CD14-positive monocyte (primary cell): Measurements from ENCODE around the gene SHROOM1. TPM values are rescaled to one million over a fixed set of nuclear protein-coding genes. Genes with fewer than 3 reads are reported as not detected.

Source experiments
- DNase-seq, 3 donors: peaks; one replicate each; pipeline ENCODE4 v3.0.0-alpha.2; 2011 to 2022
- H2AFZ ChIP-seq: 2 replicates; pipeline ENCODE4 v1.6.0; 2012; ENCODE audit warnings: mild to moderate bottlenecking, low read depth, low read length, inconsistent platforms; ENCODE audit not compliant: insufficient read depth, poor library complexity, severe bottlenecking
- H3K27ac ChIP-seq, 2 donors: 1 replicate in 1 of 2; 2 replicates in 1 of 2; pipeline ENCODE4 v1.5.1; 2012 to 2013; ENCODE audit warnings: low read length in 2 of 2, control low read depth in 1 of 2, inconsistent platforms in 1 of 2, low read depth in 1 of 2, mild to moderate bottlenecking in 1 of 2
- H3K27me3 ChIP-seq, 2 donors: one replicate each; pipeline versions ENCODE4 v1.6.0 to v1.6.1; 2011 to 2013; ENCODE audit warnings: low read length in 2 of 2; ENCODE audit not compliant: control insufficient read depth in 2 of 2, insufficient read depth in 2 of 2
- H3K36me3 ChIP-seq, 2 donors: replicated peaks in 1 of 2; 1 replicate in 1 of 2; 2 replicates in 1 of 2; pipeline versions ENCODE4 v1.5.1 to v1.6.1; 2012 to 2013; ENCODE audit warnings: low read length in 2 of 2, control low read depth in 1 of 2, inconsistent platforms in 1 of 2, mild to moderate bottlenecking in 1 of 2; ENCODE audit not compliant: insufficient read depth in 2 of 2, control insufficient read depth in 1 of 2
- H3K4me1 ChIP-seq, 2 donors: 1 replicate in 1 of 2; 2 replicates in 1 of 2; pipeline versions ENCODE4 v1.5.1 to v1.6.1; 2012 to 2013; ENCODE audit warnings: low read length in 2 of 2, control low read depth in 1 of 2, inconsistent platforms in 1 of 2, mild to moderate bottlenecking in 1 of 2, moderate library complexity in 1 of 2; ENCODE audit not compliant: insufficient read depth in 2 of 2, control insufficient read depth in 1 of 2
- H3K4me2 ChIP-seq: replicated peaks from 2 replicates; pipeline ENCODE3; 2012; ENCODE audit warnings: low read length, moderate library complexity, mild to moderate bottlenecking; ENCODE audit not compliant: poor library complexity, severe bottlenecking; ENCODE audit errors: extremely low read depth
- H3K4me3 ChIP-seq, 3 experiments: fragments of 200-600 bp in 1 of 3; sonication (generic) in 1 of 3; replicated peaks in 1 of 3; 1 replicate in 2 of 3; 2 replicates in 1 of 3; pipeline ENCODE4 v1.5.1; 2011 to 2013; ENCODE audit warnings: low read length in 3 of 3, mild to moderate bottlenecking in 3 of 3, control low read depth in 2 of 3, low read depth in 2 of 3, inconsistent platforms in 1 of 3, moderate library complexity in 1 of 3
- H3K79me2 ChIP-seq: 2 replicates; pipeline ENCODE4 v1.6.0; 2012; ENCODE audit warnings: mild to moderate bottlenecking, control low read depth, inconsistent platforms, low read length, moderate library complexity; ENCODE audit not compliant: insufficient read depth
- H3K9ac ChIP-seq: 2 replicates; pipeline ENCODE4 v1.6.0; 2017; ENCODE audit warnings: low read length, mild to moderate bottlenecking; ENCODE audit not compliant: insufficient read depth, poor library complexity, severe bottlenecking
- H3K9me3 ChIP-seq, 2 donors: replicated peaks in 1 of 2; 1 replicate in 1 of 2; 2 replicates in 1 of 2; pipeline versions ENCODE4 v1.5.1 to v1.6.1; 2012 to 2013; ENCODE audit warnings: low read length in 2 of 2, control low read depth in 1 of 2; ENCODE audit not compliant: control insufficient read depth in 1 of 2, insufficient read depth in 1 of 2
- H4K20me1 ChIP-seq: 2 replicates; pipeline ENCODE4 v1.6.0; 2012; ENCODE audit warnings: mild to moderate bottlenecking, low read length, control low read depth, moderate library complexity; ENCODE audit not compliant: insufficient read depth
- H3K27ac Mint-ChIP-seq, 7 donors: one replicate each; pipeline ENCODE4 v1.8.0; 2020; ENCODE audit warnings: mild to moderate bottlenecking in 7 of 7, mixed read lengths in 7 of 7, moderate library complexity in 6 of 7, inconsistent platforms in 2 of 7
- H3K27me3 Mint-ChIP-seq, 3 donors: one replicate each; pipeline ENCODE4 v1.8.0; 2021 to 2022; ENCODE audit warnings: low read depth in 3 of 3, mild to moderate bottlenecking in 3 of 3, mixed read lengths in 3 of 3, moderate library complexity in 3 of 3, inconsistent platforms in 1 of 3
- H3K36me3 Mint-ChIP-seq, 2 donors: one replicate each; pipeline ENCODE4 v1.8.0; 2020; ENCODE audit warnings: mixed read lengths in 2 of 2, inconsistent platforms in 1 of 2, mild to moderate bottlenecking in 1 of 2
- H3K4me1 Mint-ChIP-seq: one replicate; pipeline ENCODE4 v1.8.0; 2020; ENCODE audit warnings: mild to moderate bottlenecking, mixed read lengths
- H3K4me3 Mint-ChIP-seq, 2 donors: one replicate each; pipeline ENCODE4 v1.8.0; 2020; ENCODE audit warnings: mild to moderate bottlenecking in 2 of 2, mixed read lengths in 2 of 2, moderate library complexity in 1 of 2
- H3K9me3 Mint-ChIP-seq, 7 donors: one replicate each; pipeline ENCODE4 v1.8.0; 2020 to 2022; ENCODE audit warnings: mixed read lengths in 7 of 7, mild to moderate bottlenecking in 6 of 7, moderate library complexity in 6 of 7, inconsistent platforms in 2 of 7
- WGBS: methylation state at CpG from one replicate; pipeline ENCODE4 v1.1.5; 2013; ENCODE audit warnings: missing lambda C conversion rate; ENCODE audit not compliant: insufficient coverage; 5-methylcytosine and 5-hydroxymethylcytosine counted together
- intact Hi-C, 2 donors: fragments of 100-400 bp; cut with micrococcal nuclease; formaldehyde crosslinking; loops; one replicate each; pipeline versions ENCODE4 v1.15.0 to v1.15.1; 2023
- polyA plus RNA-seq, 3 donors: library from polyadenylated mRNA; depleted of rRNA in 1 of 3; unstranded in 2 of 3; stranded (reverse) in 1 of 3; fragments of 300-500 nt in 2 of 3; fragments of >200 nt in 1 of 3; fragmentation: Illumina TruSeq in 2 of 3; gene quantifications; 1 replicate in 2 of 3; 2 replicates in 1 of 3; pipeline ENCODE4 v1.2.3, GENCODE V29; 2012 to 2021
- TF ChIP-seq, protein P1 (sequence below): fragments of 200-600 bp; IDR thresholded peaks from one replicate; pipeline ENCODE4 v1.8.0; 2022; ENCODE audit warnings: antibody characterized with exemption, mild to moderate bottlenecking

The SHROOM1 gene
- polyA plus RNA-seq, 3 donors: 6.4 to 27.0 (median 16.1) TPM

DNA sequence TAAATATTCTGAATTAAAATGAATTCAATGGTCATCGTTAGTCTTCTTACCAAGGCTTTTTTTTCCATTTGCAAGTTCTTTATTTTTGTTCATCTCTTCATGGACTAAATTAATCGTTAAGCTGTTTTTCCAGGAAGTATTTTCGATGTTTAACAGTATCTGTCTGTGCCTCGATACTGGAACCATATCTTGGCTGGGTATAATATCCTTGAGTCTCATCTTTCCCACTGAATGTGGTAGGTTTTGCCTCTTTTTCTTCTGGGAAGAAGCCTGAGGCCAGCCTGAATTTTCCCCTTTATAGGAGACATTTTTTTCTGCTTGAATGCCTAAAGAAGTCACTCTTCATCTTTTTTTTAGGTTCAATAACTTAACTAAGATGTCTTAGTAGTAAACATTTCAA, 49.4 kb downstream of the SHROOM1 start:
- H3K4me3 Mint-ChIP-seq: peak overlapping the region in 1 of 2 donors; percentile 46
- Histone ChIP-seq H3K27me3 (peaks cover 39 to 54% of the 10 kb centered on the region in 2 donors), H3K27ac (no peak overlapping the region)

DNA sequence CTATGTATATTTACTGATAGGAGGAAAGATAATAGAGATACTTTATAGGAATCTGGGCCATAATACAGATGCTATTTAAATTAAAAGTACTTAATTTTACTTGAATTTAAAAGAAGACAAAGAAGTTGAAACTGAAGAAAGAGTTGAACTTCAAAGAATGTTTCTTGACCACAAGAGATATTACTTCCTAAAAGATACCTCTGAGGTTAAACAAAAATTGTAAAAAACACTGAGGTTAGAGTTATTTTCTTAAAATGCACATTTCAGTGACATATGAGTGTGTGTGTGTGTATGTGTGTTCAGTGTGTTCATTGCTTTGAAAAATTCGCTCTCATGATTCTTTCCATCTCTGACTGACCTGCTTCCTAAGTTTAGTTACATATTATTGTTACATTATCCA, 49.9 kb downstream of the SHROOM1 start:
- H3K4me3 Mint-ChIP-seq: peak overlapping the region in 1 of 2 donors; percentile 46
- no peak for DNase-seq

More for the DNA sequence above, 49.4 kb downstream of the SHROOM1 start:
- no peaks in the 10 kb centered on the region for H4K20me1 ChIP-seq
- peaks cover 3 to 9% of the 10 kb centered on the region in 2 donors for H3K9me3 ChIP-seq
- H3K9me3 Mint-ChIP-seq: peaks cover 0 to 9% (median 3%) of the 10 kb centered on the region in 7 donors
- no peaks in the 10 kb centered on the region for H3K36me3 ChIP-seq
- H3K4me1 ChIP-seq: peaks cover 23 to 29% of the 10 kb centered on the region in 2 donors
- H3K4me3 ChIP-seq: no peak overlapping the region
- peaks cover 3 to 4% of the 10 kb centered on the region in 2 donors for H3K36me3 Mint-ChIP-seq
- no peak overlapping the region for H3K27ac Mint-ChIP-seq
- intact Hi-C loops: no loop called here
- WGBS: 83% methylated on average over 2 of the region's 4 CpGs
- TF ChIP-seq, protein P1, sequence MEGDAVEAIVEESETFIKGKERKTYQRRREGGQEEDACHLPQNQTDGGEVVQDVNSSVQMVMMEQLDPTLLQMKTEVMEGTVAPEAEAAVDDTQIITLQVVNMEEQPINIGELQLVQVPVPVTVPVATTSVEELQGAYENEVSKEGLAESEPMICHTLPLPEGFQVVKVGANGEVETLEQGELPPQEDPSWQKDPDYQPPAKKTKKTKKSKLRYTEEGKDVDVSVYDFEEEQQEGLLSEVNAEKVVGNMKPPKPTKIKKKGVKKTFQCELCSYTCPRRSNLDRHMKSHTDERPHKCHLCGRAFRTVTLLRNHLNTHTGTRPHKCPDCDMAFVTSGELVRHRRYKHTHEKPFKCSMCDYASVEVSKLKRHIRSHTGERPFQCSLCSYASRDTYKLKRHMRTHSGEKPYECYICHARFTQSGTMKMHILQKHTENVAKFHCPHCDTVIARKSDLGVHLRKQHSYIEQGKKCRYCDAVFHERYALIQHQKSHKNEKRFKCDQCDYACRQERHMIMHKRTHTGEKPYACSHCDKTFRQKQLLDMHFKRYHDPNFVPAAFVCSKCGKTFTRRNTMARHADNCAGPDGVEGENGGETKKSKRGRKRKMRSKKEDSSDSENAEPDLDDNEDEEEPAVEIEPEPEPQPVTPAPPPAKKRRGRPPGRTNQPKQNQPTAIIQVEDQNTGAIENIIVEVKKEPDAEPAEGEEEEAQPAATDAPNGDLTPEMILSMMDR: no peak
- H2AFZ ChIP-seq: no peak overlapping the region
- no peaks in the 10 kb centered on the region for H3K79me2 ChIP-seq
- H3K4me2 ChIP-seq: no peak overlapping the region
- peaks cover 42 to 61% (median 53%) of the 10 kb centered on the region in 3 donors for H3K27me3 Mint-ChIP-seq
- no peak overlapping the region for H3K9ac ChIP-seq
- DNase-seq: no peak
- H3K4me1 Mint-ChIP-seq: peaks cover 23% of the 10 kb centered on the region

More for the DNA sequence above, 49.9 kb downstream of the SHROOM1 start:
- H3K27me3 Mint-ChIP-seq: peaks cover 46 to 64% (median 58%) of the 10 kb centered on the region in 3 donors
- no peaks in the 10 kb centered on the region for H3K36me3 ChIP-seq
- H3K9me3 ChIP-seq: peaks cover 3 to 9% of the 10 kb centered on the region in 2 donors
- H3K27ac Mint-ChIP-seq: no peak overlapping the region
- no peak overlapping the region for H3K9ac ChIP-seq
- no CpG with 5 or more reads among the region's 1 CpG for WGBS
- H3K4me1 Mint-ChIP-seq: peaks cover 24% of the 10 kb centered on the region
- no peak overlapping the region for H3K4me2 ChIP-seq
- H3K27me3 ChIP-seq: peaks cover 42 to 59% of the 10 kb centered on the region in 2 donors
- no peak overlapping the region for H2AFZ ChIP-seq
- intact Hi-C loops: no loop called here
- H4K20me1 ChIP-seq: no peaks in the 10 kb centered on the region
- H3K27ac ChIP-seq: no peak overlapping the region
- H3K9me3 Mint-ChIP-seq: peaks cover 0 to 11% (median 3%) of the 10 kb centered on the region in 7 donors
- TF ChIP-seq, protein P1: no peak
- H3K79me2 ChIP-seq: no peaks in the 10 kb centered on the region
- H3K4me1 ChIP-seq: peaks cover 24 to 30% of the 10 kb centered on the region in 2 donors
- no peak overlapping the region for H3K4me3 ChIP-seq
- peaks cover 3 to 4% of the 10 kb centered on the region in 2 donors for H3K36me3 Mint-ChIP-seq
